Right lobe of liver (tissue), 4 donors: Measurements from ENCODE around the gene PON3.

Experiments used
- POLR2A ChIP-seq: fragments of 450-650 bp; IDR thresholded peaks from one replicate; pipeline ENCODE4 v1.6.1; 2017; ENCODE audit warnings: antibody characterized with exemption, mild to moderate bottlenecking
- TF ChIP-seq, protein P1 (sequence below), 4 donors: fragments of 200-600 bp in 3 of 4; fragments of 450-650 bp in 1 of 4; IDR thresholded peaks; one replicate each; pipeline versions ENCODE4 v1.5.1 to v1.8.0; 2016 to 2022; ENCODE audit warnings: antibody characterized with exemption in 4 of 4, mild to moderate bottlenecking in 2 of 4
- donor health status: DM: no; HTN: no; CAD: no.
- donor health status: DM: no; HTN: no; CAD: no.
- donor health status: DM: no; HTN: yes; CAD: no.

DNA sequence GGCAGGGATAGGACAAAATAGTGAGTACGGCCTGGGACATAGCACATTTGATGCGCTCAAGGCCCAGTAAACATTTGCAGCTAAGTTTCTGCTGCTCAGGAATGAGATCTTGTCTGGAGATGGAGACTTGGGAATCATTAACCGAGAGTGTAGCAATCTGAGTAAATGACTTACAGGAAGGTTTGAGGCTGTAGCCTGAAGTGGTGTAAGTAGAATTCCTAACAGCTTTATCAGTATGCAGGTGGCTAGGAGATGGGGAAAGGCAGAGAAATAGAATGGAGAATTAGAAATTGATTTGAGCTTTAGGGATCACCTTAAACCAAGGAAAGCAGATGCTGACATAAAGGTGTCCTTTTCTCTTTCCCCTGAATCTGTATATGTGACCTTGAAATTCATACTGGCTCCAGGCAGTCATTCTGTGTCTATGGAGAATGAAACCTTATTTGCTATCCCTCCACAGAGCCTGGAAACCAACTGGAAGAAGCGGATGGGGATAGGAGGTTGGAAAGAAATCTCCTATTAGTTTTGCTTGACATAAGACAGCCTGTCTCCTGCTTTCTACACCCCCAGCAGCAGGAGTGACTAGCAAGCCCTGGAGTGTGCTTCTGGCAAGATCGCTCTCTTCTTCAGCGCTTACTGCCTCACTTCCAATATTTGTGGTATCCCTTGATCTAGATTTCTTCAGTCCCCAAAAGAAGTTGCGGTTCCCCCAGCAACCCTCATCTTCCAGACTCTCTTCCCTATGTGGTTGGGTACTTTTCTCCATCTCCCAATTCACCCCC, 45.1 kb upstream of the PON3 start:
- TF ChIP-seq POLR2A, result no peak
- TF ChIP-seq, protein P1, sequence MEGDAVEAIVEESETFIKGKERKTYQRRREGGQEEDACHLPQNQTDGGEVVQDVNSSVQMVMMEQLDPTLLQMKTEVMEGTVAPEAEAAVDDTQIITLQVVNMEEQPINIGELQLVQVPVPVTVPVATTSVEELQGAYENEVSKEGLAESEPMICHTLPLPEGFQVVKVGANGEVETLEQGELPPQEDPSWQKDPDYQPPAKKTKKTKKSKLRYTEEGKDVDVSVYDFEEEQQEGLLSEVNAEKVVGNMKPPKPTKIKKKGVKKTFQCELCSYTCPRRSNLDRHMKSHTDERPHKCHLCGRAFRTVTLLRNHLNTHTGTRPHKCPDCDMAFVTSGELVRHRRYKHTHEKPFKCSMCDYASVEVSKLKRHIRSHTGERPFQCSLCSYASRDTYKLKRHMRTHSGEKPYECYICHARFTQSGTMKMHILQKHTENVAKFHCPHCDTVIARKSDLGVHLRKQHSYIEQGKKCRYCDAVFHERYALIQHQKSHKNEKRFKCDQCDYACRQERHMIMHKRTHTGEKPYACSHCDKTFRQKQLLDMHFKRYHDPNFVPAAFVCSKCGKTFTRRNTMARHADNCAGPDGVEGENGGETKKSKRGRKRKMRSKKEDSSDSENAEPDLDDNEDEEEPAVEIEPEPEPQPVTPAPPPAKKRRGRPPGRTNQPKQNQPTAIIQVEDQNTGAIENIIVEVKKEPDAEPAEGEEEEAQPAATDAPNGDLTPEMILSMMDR (IDR thresholded peaks at IDR 0.05), result no peak
